ENCODE data around the gene EEF1AKMT3. TPM values are rescaled to one million over a fixed set of nuclear protein-coding genes. Genes with fewer than 3 reads are reported as not detected.
"Not testable (repeated sequence)": the region's sequence is repeated elsewhere in the genome, so short reads cannot be mapped to it uniquely, and the experiment has no call there.

Gene EEF1AKMT3
- polyA plus RNA-seq, 3 donors = 5.5 to 12.0 (median 6.3) TPM

GRCh38 chr12:57821015-57821414 lies 48.6 kb downstream of the EEF1AKMT3 start:
- not testable (repeated sequence) for H3K27ac ChIP-seq (ENCODE audit: low read depth, low read length)
- 74 to 83% (median 80%) methylated on average over 5 of the region's 5 CpGs for WGBS, 3 donors

GRCh38 chr12:57821474-57822214 lies 49.2 kb downstream of the EEF1AKMT3 start:
- WGBS, 3 donors = 78 to 87% (median 81%) methylated on average over 10 of the region's 10 CpGs
- no peak overlapping the region for H3K27ac ChIP-seq (ENCODE audit: low read depth, low read length)

DNA sequence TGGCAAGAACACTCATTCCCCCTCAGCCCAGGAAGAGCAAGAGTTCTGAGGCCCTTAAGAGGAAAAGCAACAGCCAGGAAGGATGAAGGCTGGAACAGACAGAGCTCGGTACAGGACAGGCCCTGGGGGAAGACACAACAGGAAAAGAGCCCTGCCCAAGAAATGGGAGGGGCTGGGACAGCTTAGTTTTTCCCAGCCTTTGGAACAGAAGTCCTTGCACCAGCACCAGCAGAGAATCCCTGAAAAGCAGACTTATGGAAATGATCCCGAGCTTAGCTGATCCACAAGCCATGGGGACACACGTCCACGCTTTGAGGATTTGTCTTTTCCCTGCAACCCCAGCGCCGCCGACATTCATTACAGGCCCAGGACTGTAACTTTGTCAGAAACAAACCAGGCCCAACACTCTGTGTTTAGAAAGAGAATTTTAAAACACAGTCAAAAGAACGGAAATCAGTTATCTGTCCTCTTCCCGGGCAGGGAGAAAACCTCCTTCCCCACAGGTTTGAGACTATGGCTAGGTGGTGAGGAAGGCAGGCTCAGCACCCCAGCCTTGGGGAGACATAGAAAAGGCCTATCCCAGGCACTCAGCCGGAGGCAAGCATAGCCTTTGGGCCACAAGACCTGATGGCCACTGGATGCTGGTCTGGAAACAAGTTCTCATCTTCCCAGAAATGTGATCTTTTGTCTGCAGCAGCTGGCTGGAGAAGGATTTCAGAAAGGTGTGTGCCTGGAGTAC lies 50.1 kb downstream of the EEF1AKMT3 start:
- H3K27ac ChIP-seq (ENCODE audit: low read depth, low read length) = no peak overlapping the region
- WGBS, 3 donors = 71 to 81% (median 74%) methylated on average over 10 of the region's 10 CpGs

GRCh38 chr12:57823131-57823907 lies 50.9 kb downstream of the EEF1AKMT3 start:
- H3K27ac ChIP-seq (ENCODE audit: low read depth, low read length) = no peak overlapping the region
- WGBS, 3 donors = 81 to 89% (median 86%) methylated on average over 17 of the region's 17 CpGs

- WGBS, 3 donors = 90 to 91% (median 90%) methylated on average over 18 of the region's 18 CpGs
Observed at GRCh38 chr12:57823908-57824640, 51.7 kb downstream of the EEF1AKMT3 start.

DNA sequence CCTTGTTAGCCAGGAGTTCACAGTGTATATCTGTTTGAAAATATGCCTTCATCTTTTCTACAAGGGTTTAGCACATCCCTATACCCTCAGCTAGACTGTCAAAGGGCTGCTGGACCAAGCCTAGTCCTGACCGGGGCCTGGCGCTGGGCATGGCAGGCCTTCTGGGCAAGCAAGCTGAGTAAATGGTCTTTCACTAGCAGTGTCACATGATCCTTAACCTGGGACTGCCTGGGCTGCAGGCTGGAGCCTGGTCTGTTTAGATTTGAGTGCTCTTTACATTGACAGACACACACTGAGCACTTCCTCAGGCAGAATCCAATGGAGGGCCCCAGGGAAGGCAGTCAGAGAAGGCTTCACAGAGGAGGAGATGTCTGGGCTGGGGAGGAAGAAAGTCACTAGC lies 53.0 kb downstream of the EEF1AKMT3 start:
- WGBS, 3 donors = 92 to 98% (median 95%) methylated on average over 2 of the region's 2 CpGs
- no peak overlapping the region for H3K27ac ChIP-seq (ENCODE audit: low read depth, low read length)

More at GRCh38 chr12:57823908-57824640, 51.7 kb downstream of the EEF1AKMT3 start:
- no peak overlapping the region for H3K27ac ChIP-seq (ENCODE audit: low read depth, low read length)

GRCh38 chr12:57826400-57826799 lies 54.0 kb downstream of the EEF1AKMT3 start:
- no peak overlapping the region for H3K27ac ChIP-seq (ENCODE audit: low read depth, low read length)
- 83 to 90% (median 85%) methylated on average over 2 of the region's 2 CpGs for WGBS, 3 donors

- no peak overlapping the region for H3K27ac ChIP-seq (ENCODE audit: low read depth, low read length)
- 82 to 84% (median 82%) methylated on average over 1 of the region's 1 CpG for WGBS, 3 donors
Observed at GRCh38 chr12:57826966-57827365, 54.6 kb downstream of the EEF1AKMT3 start.

GRCh38 chr12:57829025-57829777 lies 56.8 kb downstream of the EEF1AKMT3 start:
- 51 to 64% (median 57%) methylated on average over 10 of the region's 10 CpGs for WGBS, 3 donors
- H3K27ac ChIP-seq (ENCODE audit: low read depth, low read length) = no peak overlapping the region

- WGBS, 3 donors = 75 to 93% (median 88%) methylated on average over 2 of the region's 2 CpGs
- no peak overlapping the region for H3K27ac ChIP-seq (ENCODE audit: low read depth, low read length)
Observed at GRCh38 chr12:57830393-57830792, 58.0 kb downstream of the EEF1AKMT3 start.

Other genes with a start within 250 kb of the EEF1AKMT3 start
- 10 to 100 TPM; 20.9 to 32.4 (median 24.8) TPM for gene MBD6, start 249.8 kb upstream of the EEF1AKMT3 start, polyA plus RNA-seq
- 10 to 100 TPM; 88.6 to 95.1 (median 93.2) TPM for gene DCTN2, start 225.4 kb upstream of the EEF1AKMT3 start, polyA plus RNA-seq
- gene KIF5A, start 222.6 kb upstream of the EEF1AKMT3 start, polyA plus RNA-seq = under 1 TPM; 0.04 to 0.41 (median 0.11) TPM
- gene PIP4K2C, start 181.4 kb upstream of the EEF1AKMT3 start, polyA plus RNA-seq = 10 to 100 TPM in 2 of 3 donors, 1 to 10 TPM in 1; 8.8 to 10.2 (median 10.1) TPM
- 10 to 100 TPM in 2 of 3 donors, 1 to 10 TPM in 1; 8.4 to 23.3 (median 14.5) TPM for gene DTX3, start 167.8 kb upstream of the EEF1AKMT3 start, polyA plus RNA-seq
- gene ARHGEF25, start 161.2 kb upstream of the EEF1AKMT3 start, polyA plus RNA-seq = 10 to 100 TPM in 2 of 3 donors, 1 to 10 TPM in 1; 4.7 to 69.7 (median 10.8) TPM
- gene B4GALNT1, start 139.4 kb upstream of the EEF1AKMT3 start, polyA plus RNA-seq = 1 to 10 TPM in 1 of 3 donors, under 1 TPM in 2; 0.35 to 2.5 (median 0.70) TPM
- gene OS9, start 78.5 kb upstream of the EEF1AKMT3 start, polyA plus RNA-seq = 100 to 1,000 TPM; 176 to 204 (median 192) TPM
- gene AGAP2, start 33.9 kb upstream of the EEF1AKMT3 start, polyA plus RNA-seq = 1 to 10 TPM in 2 of 3 donors, under 1 TPM in 1; 0.77 to 3.1 (median 2.2) TPM
- gene TSPAN31, start 27.6 kb upstream of the EEF1AKMT3 start, polyA plus RNA-seq = 10 to 100 TPM; 30.1 to 38.8 (median 36.2) TPM
- gene CDK4, start 20.3 kb upstream of the EEF1AKMT3 start, polyA plus RNA-seq = 10 to 100 TPM; 50.9 to 96.4 (median 73.9) TPM
- 1 to 10 TPM; 5.3 to 8.8 (median 7.4) TPM for gene MARCHF9, start 17.5 kb upstream of the EEF1AKMT3 start, polyA plus RNA-seq
- gene CYP27B1, start 5.5 kb upstream of the EEF1AKMT3 start, polyA plus RNA-seq = 1 to 10 TPM in 2 of 3 donors, not detected in 1; 3.0 to 4.2 TPM
- gene METTL1, start 509 bp upstream of the EEF1AKMT3 start, polyA plus RNA-seq = 10 to 100 TPM; 20.9 to 25.8 (median 24.9) TPM
- 10 to 100 TPM; 14.4 to 32.6 (median 23.8) TPM for gene TSFM, start 10.2 kb downstream of the EEF1AKMT3 start, polyA plus RNA-seq
- 1 to 10 TPM; 3.4 to 7.0 (median 6.9) TPM for gene AVIL, start 46.1 kb downstream of the EEF1AKMT3 start, polyA plus RNA-seq
- gene CTDSP2, start 74.1 kb downstream of the EEF1AKMT3 start, polyA plus RNA-seq = 100 to 1,000 TPM in 1 of 3 donors, 10 to 100 TPM in 2; 76.0 to 106 (median 96.4) TPM
- gene ATP23, start 169.0 kb downstream of the EEF1AKMT3 start, polyA plus RNA-seq = 10 to 100 TPM in 1 of 3 donors, 1 to 10 TPM in 2; 4.3 to 11.0 (median 7.6) TPM